ENCODE results near the gene ASPN. TPM values are rescaled to one million over a fixed set of nuclear protein-coding genes. Genes with fewer than 3 reads are reported as not detected.

Gene ASPN
- total and polyA plus RNA-seq, 4 donors, result 1.3 to 18.9 (median 1.8) TPM

DNA sequence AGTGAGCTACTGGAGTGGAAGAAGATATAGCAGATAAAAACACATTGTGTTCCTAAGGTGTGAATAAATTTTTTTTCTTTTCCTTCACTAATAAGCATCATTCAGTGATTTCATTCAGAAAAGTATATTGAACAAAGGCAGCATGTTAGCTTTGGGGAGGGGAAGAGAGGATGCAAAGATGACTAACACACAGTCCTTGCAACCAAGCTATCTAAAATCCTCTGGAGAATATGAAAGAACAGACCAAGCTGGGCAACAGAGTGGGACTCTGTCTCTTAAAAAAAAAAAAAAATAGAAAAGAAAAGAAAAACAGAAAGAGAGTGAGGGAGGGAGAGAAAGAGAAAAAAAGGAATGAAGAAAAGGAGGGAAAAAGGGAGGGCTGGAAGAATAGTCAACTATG, 35.8 kb downstream of the ASPN start:
- no peak overlapping the region for H3K27ac ChIP-seq (ENCODE audit: low read depth in 1 of 2, low read length in 1 of 2)
- H3K4me3 ChIP-seq, result no peak overlapping the region
- no peak overlapping the region for H3K9ac ChIP-seq (ENCODE audit: insufficient read depth in 1 of 2, low read length in 2 of 2)
- no peaks in the 10 kb centered on the region for H3K36me3 ChIP-seq (ENCODE audit: control insufficient read depth in 4 of 4, insufficient read depth in 4 of 4, low read length in 4 of 4)
- no peaks in the 10 kb centered on the region for H3K9me3 ChIP-seq (ENCODE audit: control insufficient read depth in 4 of 4, insufficient read depth in 3 of 4, low read length in 3 of 4)
- TF ChIP-seq, protein P1, sequence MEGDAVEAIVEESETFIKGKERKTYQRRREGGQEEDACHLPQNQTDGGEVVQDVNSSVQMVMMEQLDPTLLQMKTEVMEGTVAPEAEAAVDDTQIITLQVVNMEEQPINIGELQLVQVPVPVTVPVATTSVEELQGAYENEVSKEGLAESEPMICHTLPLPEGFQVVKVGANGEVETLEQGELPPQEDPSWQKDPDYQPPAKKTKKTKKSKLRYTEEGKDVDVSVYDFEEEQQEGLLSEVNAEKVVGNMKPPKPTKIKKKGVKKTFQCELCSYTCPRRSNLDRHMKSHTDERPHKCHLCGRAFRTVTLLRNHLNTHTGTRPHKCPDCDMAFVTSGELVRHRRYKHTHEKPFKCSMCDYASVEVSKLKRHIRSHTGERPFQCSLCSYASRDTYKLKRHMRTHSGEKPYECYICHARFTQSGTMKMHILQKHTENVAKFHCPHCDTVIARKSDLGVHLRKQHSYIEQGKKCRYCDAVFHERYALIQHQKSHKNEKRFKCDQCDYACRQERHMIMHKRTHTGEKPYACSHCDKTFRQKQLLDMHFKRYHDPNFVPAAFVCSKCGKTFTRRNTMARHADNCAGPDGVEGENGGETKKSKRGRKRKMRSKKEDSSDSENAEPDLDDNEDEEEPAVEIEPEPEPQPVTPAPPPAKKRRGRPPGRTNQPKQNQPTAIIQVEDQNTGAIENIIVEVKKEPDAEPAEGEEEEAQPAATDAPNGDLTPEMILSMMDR (IDR thresholded peaks at IDR 0.05; ENCODE audit: control extremely low read depth, extremely low read depth), result no peak
- H3K4me1 ChIP-seq (ENCODE audit: control insufficient read depth in 5 of 5, insufficient read depth in 5 of 5, low read length in 5 of 5), result no peaks in the 10 kb centered on the region
- DNase-seq (no peak), ATAC-seq (ENCODE audit: insufficient read depth, low FRiP score) (no peak)
- H3K27me3 ChIP-seq (ENCODE audit: control insufficient read depth in 3 of 3, insufficient read depth in 3 of 3, low read length in 2 of 3), result no peaks in the 10 kb centered on the region

- Histone ChIP-seq H3K4me3 (no peak overlapping the region), H3K9me3 (ENCODE audit: control insufficient read depth in 4 of 4, insufficient read depth in 3 of 4, low read length in 3 of 4) (no peaks in the 10 kb centered on the region), H3K4me1 (ENCODE audit: control insufficient read depth in 5 of 5, insufficient read depth in 5 of 5, low read length in 5 of 5) (no peaks in the 10 kb centered on the region), H3K36me3 (ENCODE audit: control insufficient read depth in 4 of 4, insufficient read depth in 4 of 4, low read length in 4 of 4) (no peaks in the 10 kb centered on the region), H3K27ac (ENCODE audit: low read depth in 1 of 2, low read length in 1 of 2) (no peak overlapping the region), H3K27me3 (ENCODE audit: control insufficient read depth in 3 of 3, insufficient read depth in 3 of 3, low read length in 2 of 3) (no peaks in the 10 kb centered on the region), H3K9ac (ENCODE audit: insufficient read depth in 1 of 2, low read length in 2 of 2) (no peak overlapping the region)
- DNase-seq, result no peak
- TF ChIP-seq, protein P1 (IDR thresholded peaks at IDR 0.05; ENCODE audit: control extremely low read depth, extremely low read depth), result no peak
- WGBS, 2 donors, result 87 to 97% methylated on average over 4 of the region's 4 CpGs
- ATAC-seq (ENCODE audit: insufficient read depth, low FRiP score), result no peak
Observed at GRCh38 chr9:92444841-92445240, 37.5 kb downstream of the ASPN start.

- no peaks in the 10 kb centered on the region for H3K27me3 ChIP-seq (ENCODE audit: control insufficient read depth in 3 of 3, insufficient read depth in 3 of 3, low read length in 2 of 3)
- ATAC-seq (ENCODE audit: insufficient read depth, low FRiP score) (no peak), DNase-seq (no peak)
- H3K27ac ChIP-seq (ENCODE audit: low read depth in 1 of 2, low read length in 1 of 2), result no peak overlapping the region
- no peaks in the 10 kb centered on the region for H3K9me3 ChIP-seq (ENCODE audit: control insufficient read depth in 4 of 4, insufficient read depth in 3 of 4, low read length in 3 of 4)
- H3K36me3 ChIP-seq (ENCODE audit: control insufficient read depth in 4 of 4, insufficient read depth in 4 of 4, low read length in 4 of 4), result no peaks in the 10 kb centered on the region
- no peak overlapping the region for H3K9ac ChIP-seq (ENCODE audit: insufficient read depth in 1 of 2, low read length in 2 of 2)
- H3K4me3 ChIP-seq, result no peak overlapping the region
- TF ChIP-seq, protein P1 (IDR thresholded peaks at IDR 0.05; ENCODE audit: control extremely low read depth, extremely low read depth), result no peak
- WGBS, 2 donors, result 89% methylated on average over 6 of the region's 6 CpGs
- no peaks in the 10 kb centered on the region for H3K4me1 ChIP-seq (ENCODE audit: control insufficient read depth in 5 of 5, insufficient read depth in 5 of 5, low read length in 5 of 5)
Observed at GRCh38 chr9:92440751-92441046, 41.6 kb downstream of the ASPN start.

- no peak for DNase-seq
Observed at GRCh38 chr9:92439921-92440750, 42.2 kb downstream of the ASPN start.

More at GRCh38 chr9:92439921-92440750, 42.2 kb downstream of the ASPN start:
- Histone ChIP-seq H3K4me3 (no peak overlapping the region), H3K4me1 (ENCODE audit: control insufficient read depth in 5 of 5, insufficient read depth in 5 of 5, low read length in 5 of 5) (no peaks in the 10 kb centered on the region), H3K9ac (ENCODE audit: insufficient read depth in 1 of 2, low read length in 2 of 2) (no peak overlapping the region), H3K9me3 (ENCODE audit: control insufficient read depth in 4 of 4, insufficient read depth in 3 of 4, low read length in 3 of 4) (no peaks in the 10 kb centered on the region), H3K27ac (ENCODE audit: low read depth in 1 of 2, low read length in 1 of 2) (no peak overlapping the region), H3K36me3 (ENCODE audit: control insufficient read depth in 4 of 4, insufficient read depth in 4 of 4, low read length in 4 of 4) (no peaks in the 10 kb centered on the region), H3K27me3 (ENCODE audit: control insufficient read depth in 3 of 3, insufficient read depth in 3 of 3, low read length in 2 of 3) (no peaks in the 10 kb centered on the region)
- TF ChIP-seq, protein P1 (IDR thresholded peaks at IDR 0.05; ENCODE audit: control extremely low read depth, extremely low read depth), result no peak
- no peak for ATAC-seq (ENCODE audit: insufficient read depth, low FRiP score)
- WGBS, 2 donors, result 86 to 90% methylated on average over 5 of the region's 5 CpGs

Measured in lung (tissue), 12 donors.